ENCODE results near the gene HORMAD1.
"Not testable (repeated sequence)": the region's sequence is repeated elsewhere in the genome, so short reads cannot be mapped to it uniquely, and the experiment has no call there.

HORMAD1 gene

GRCh38 chr1:150720703-150721102 lies at the start of gene HORMAD1:
HORMAD1 (minus strand) TSS chr1:150720895; CDS start chr1:150719505, 1,390 bp downstream.
- DNase-seq (ENCODE audit: low read depth in 2 of 2): no peak

GRCh38 chr1:150767704-150768103 lies 47.0 kb upstream of the HORMAD1 start:
- DNase-seq (ENCODE audit: low read depth in 2 of 2): not testable (repeated sequence)

- DNase-seq (ENCODE audit: low read depth in 2 of 2): not testable (repeated sequence)
These were observed 45.2 kb upstream of the HORMAD1 start for GRCh38 chr1:150765977-150766301.

- no peak for DNase-seq (ENCODE audit: low read depth in 2 of 2)
These were observed 44.7 kb upstream of the HORMAD1 start, which contains the start of gene CTSS for GRCh38 chr1:150765296-150765976. CTSS (minus strand) TSS chr1:150765778; CDS start chr1:150764763, 1,015 bp downstream.

- no peak for DNase-seq (ENCODE audit: low read depth in 2 of 2)
These were observed 44.0 kb upstream of the HORMAD1 start for GRCh38 chr1:150764617-150765101.

- no peak for DNase-seq (ENCODE audit: low read depth in 2 of 2)
These were observed 42.3 kb upstream of the HORMAD1 start for GRCh38 chr1:150763018-150763417.

- DNase-seq (ENCODE audit: low read depth in 2 of 2): no peak
These were observed 41.9 kb upstream of the HORMAD1 start for GRCh38 chr1:150762552-150762951.

GRCh38 chr1:150761801-150762200 lies 41.1 kb upstream of the HORMAD1 start:
- no peak for DNase-seq (ENCODE audit: low read depth in 2 of 2)

GRCh38 chr1:150760013-150760412 lies 39.3 kb upstream of the HORMAD1 start:
- no peak for DNase-seq (ENCODE audit: low read depth in 2 of 2)

- no peak for DNase-seq (ENCODE audit: low read depth in 2 of 2)
These were observed 32.7 kb upstream of the HORMAD1 start for GRCh38 chr1:150753416-150753815.

- DNase-seq (ENCODE audit: low read depth in 2 of 2): no peak
These were observed 30.7 kb upstream of the HORMAD1 start for GRCh38 chr1:150751443-150751842.

GRCh38 chr1:150749720-150750311 lies 29.1 kb upstream of the HORMAD1 start:
- DNase-seq (ENCODE audit: low read depth in 2 of 2): no peak

- no peak for DNase-seq (ENCODE audit: low read depth in 2 of 2)
These were observed 28.4 kb upstream of the HORMAD1 start for GRCh38 chr1:150748878-150749719.

GRCh38 chr1:150730130-150730721 lies 9.5 kb upstream of the HORMAD1 start:
- no peak for DNase-seq (ENCODE audit: low read depth in 2 of 2)

- DNase-seq (ENCODE audit: low read depth in 2 of 2): no peak
These were observed 3.6 kb upstream of the HORMAD1 start for GRCh38 chr1:150724336-150724735.

GRCh38 chr1:150720098-150720497 lies 597 bp downstream of the HORMAD1 start:
- DNase-seq (ENCODE audit: low read depth in 2 of 2): no peak

- DNase-seq (ENCODE audit: low read depth in 2 of 2): no peak
These were observed 2.3 kb downstream of the HORMAD1 start for GRCh38 chr1:150718225-150718891.

- DNase-seq (ENCODE audit: low read depth in 2 of 2): not testable (repeated sequence)
These were observed 11.7 kb downstream of the HORMAD1 start for GRCh38 chr1:150709031-150709430.

- DNase-seq (ENCODE audit: low read depth in 2 of 2): no peak
These were observed 12.1 kb downstream of the HORMAD1 start for GRCh38 chr1:150708595-150708994.

- DNase-seq (ENCODE audit: low read depth in 2 of 2): no peak
These were observed 14.6 kb downstream of the HORMAD1 start for GRCh38 chr1:150706091-150706490.

GRCh38 chr1:150703427-150703826 lies 17.3 kb downstream of the HORMAD1 start:
- DNase-seq (ENCODE audit: low read depth in 2 of 2): no peak
